WTC11 (cell line): ENCODE measurements around the gene GBA2. TPM values are rescaled to one million over a fixed set of nuclear protein-coding genes. Genes with fewer than 3 reads are reported as not detected.

Source experiments
- ATAC-seq: fragments of 200-7000 bp; cut with Tn5 transposase; 2 replicates; pipeline ENCODE4 v1.10.0; 2021; ENCODE audit warnings: mild to moderate bottlenecking, moderate library complexity
- CTCF ChIA-PET: fragments of 300-600 bp; sonication (Branson Sonifier 250); formaldehyde crosslinking; loops from one replicate; lab custom pipeline; 2021; ENCODE audit warnings: antibody characterized with exemption; lab: Charles Lee
- POLR2A ChIA-PET: fragments of 350-600 bp; sonication (Branson Sonifier 250); formaldehyde crosslinking; loops from one replicate; lab custom pipeline; 2021; ENCODE audit warnings: antibody characterized with exemption; lab: Charles Lee
- DNase-seq: peaks from one replicate; pipeline ENCODE4 v3.0.0; 2021; ENCODE audit warnings: low spot score
- H3K27ac Mint-ChIP-seq: 2 replicates; pipeline ENCODE4 v1.8.0; 2021; ENCODE audit warnings: mixed read lengths
- H3K27me3 Mint-ChIP-seq: 2 replicates; pipeline ENCODE4 v1.8.0; 2021; ENCODE audit warnings: low read depth, mild to moderate bottlenecking, moderate library complexity, mixed read lengths
- H3K36me3 Mint-ChIP-seq: 2 replicates; pipeline ENCODE4 v1.8.0; 2021; ENCODE audit warnings: mixed read lengths
- H3K4me1 Mint-ChIP-seq: 2 replicates; pipeline ENCODE4 v1.8.0; 2022; ENCODE audit warnings: mixed read lengths
- H3K4me3 Mint-ChIP-seq: 2 replicates; pipeline ENCODE4 v1.8.0; 2021; ENCODE audit warnings: mild to moderate bottlenecking, moderate library complexity, mixed read lengths
- H3K9me3 Mint-ChIP-seq: 2 replicates; pipeline ENCODE4 v1.8.0; 2021; ENCODE audit warnings: mixed read lengths
- AFF4 ChIP-seq: sonication (generic); formaldehyde crosslinking; IDR thresholded peaks from 2 replicates; pipeline ENCODE4 v1.8.1; 2023; ENCODE audit warnings: mild to moderate bottlenecking, missing genetic modification reagents, borderline replicate concordance
- ARID4B ChIP-seq: sonication (generic); formaldehyde crosslinking; IDR thresholded peaks from 2 replicates; pipeline ENCODE4 v1.8.0; 2023; ENCODE audit warnings: missing genetic modification reagents, mild to moderate bottlenecking, borderline replicate concordance
- ATF6 ChIP-seq: sonication (generic); formaldehyde crosslinking; IDR thresholded peaks from 2 replicates; pipeline ENCODE4 v1.8.1; 2023; ENCODE audit warnings: mild to moderate bottlenecking, missing genetic modification reagents
- CBFB ChIP-seq: sonication (generic); formaldehyde crosslinking; IDR thresholded peaks from 2 replicates; pipeline ENCODE4 v1.8.1; 2022; ENCODE audit warnings: mild to moderate bottlenecking, low read depth, missing genetic modification reagents
- FOXP4 ChIP-seq: sonication (generic); formaldehyde crosslinking; IDR thresholded peaks from 2 replicates; pipeline ENCODE4 v1.8.0; 2022; ENCODE audit warnings: mild to moderate bottlenecking, missing genetic modification reagents
- GABPB1 ChIP-seq: sonication (generic); formaldehyde crosslinking; IDR thresholded peaks from 2 replicates; pipeline ENCODE4 v1.8.1; 2023; ENCODE audit warnings: mild to moderate bottlenecking, missing genetic modification reagents
- HMGXB4 ChIP-seq: sonication (generic); formaldehyde crosslinking; IDR thresholded peaks from 2 replicates; pipeline ENCODE4 v1.8.1; 2023; ENCODE audit warnings: mild to moderate bottlenecking, moderate library complexity, missing genetic modification reagents
- MLX ChIP-seq: sonication (generic); formaldehyde crosslinking; IDR thresholded peaks from 2 replicates; pipeline ENCODE4 v1.8.1; 2023; ENCODE audit warnings: mild to moderate bottlenecking, missing genetic modification reagents, moderate library complexity
- MXD4 ChIP-seq: fragments of 250-450 bp; sonication (Bioruptor Pico); IDR thresholded peaks from 2 replicates; pipeline ENCODE4 v1.8.0; 2021; ENCODE audit warnings: mild to moderate bottlenecking, moderate library complexity, borderline replicate concordance
- NFATC4 ChIP-seq: fragments of 250-450 bp; sonication (Bioruptor Pico); IDR thresholded peaks from 2 replicates; pipeline ENCODE4 v1.9.0; 2021; ENCODE audit warnings: mild to moderate bottlenecking
- PRRX2 ChIP-seq: fragments of 250-450 bp; sonication (Bioruptor Pico); IDR thresholded peaks from 2 replicates; pipeline ENCODE4 v1.8.0; 2021; ENCODE audit warnings: mild to moderate bottlenecking
- SP1 ChIP-seq: sonication (generic); formaldehyde crosslinking; conservative IDR thresholded peaks from 2 replicates; pipeline ENCODE4 v1.8.1; 2022; ENCODE audit warnings: missing genetic modification reagents
- TEAD4 ChIP-seq: sonication (generic); formaldehyde crosslinking; IDR thresholded peaks from 2 replicates; pipeline ENCODE4 v1.8.0; 2022; ENCODE audit warnings: mild to moderate bottlenecking, missing genetic modification reagents
- ZNF396 ChIP-seq: fragments of 250-450 bp; sonication (Bioruptor Pico); IDR thresholded peaks from 2 replicates; pipeline ENCODE4 v1.8.0; 2021; ENCODE audit warnings: mild to moderate bottlenecking, moderate library complexity, borderline replicate concordance
- total RNA-seq: library from RNA; stranded (reverse); gene quantifications from 3 replicates; pipeline ENCODE4 v1.2.3, GENCODE V29; 2021

The GBA2 gene
- total RNA-seq, 1 experiment from 2014 or later = 104 TPM

- peaks cover 50% of the 10 kb centered on the region for H3K36me3 Mint-ChIP-seq
- no peak overlapping the region for H3K27ac Mint-ChIP-seq
- TF ChIP-seq AFF4 (CRISPR knock-in tag) (no peak), ATF6 (CRISPR knock-in tag) (no peak), GABPB1 (CRISPR knock-in tag) (no peak), MXD4 (CRISPR knock-in tag) (no peak), MLX (CRISPR knock-in tag) (no peak), PRRX2 (CRISPR knock-in tag) (no peak), FOXP4 (CRISPR knock-in tag) (no peak), HMGXB4 (CRISPR knock-in tag) (no peak), CBFB (CRISPR knock-in tag) (no peak), NFATC4 (CRISPR knock-in tag) (no peak), ZNF396 (CRISPR knock-in tag) (no peak), SP1 (CRISPR knock-in tag) (no peak), TEAD4 (CRISPR knock-in tag) (no peak), ARID4B (CRISPR knock-in tag) (no peak)
- no peaks in the 10 kb centered on the region for H3K4me1 Mint-ChIP-seq
- ChIA-PET CTCF (no interaction called here), POLR2A (no interaction called here)
- H3K27me3 Mint-ChIP-seq = no peaks in the 10 kb centered on the region
- no peak overlapping the region for H3K4me3 Mint-ChIP-seq
- ATAC-seq (no peak), DNase-seq (no peak)
- no peaks in the 10 kb centered on the region for H3K9me3 Mint-ChIP-seq
Observed at GRCh38 chr9:35702696-35703095, 46.3 kb downstream of the GBA2 start.
